Natural killer cell (primary cell): ENCODE results near the gene DHX8. TPM values are rescaled to one million over a fixed set of nuclear protein-coding genes. Genes with fewer than 3 reads are reported as not detected.

Source experiments
- ATAC-seq, 3 donors: fragments of 150-1000 bp in 2 of 3; fragments of 200-7000 bp in 1 of 3; cut with Tn5 transposase; 1 replicate in 1 of 3; 2 replicates in 2 of 3; pipeline ENCODE4 v1.10.0; 2021; ENCODE audit warnings: mild to moderate bottlenecking in 2 of 3, moderate library complexity in 2 of 3
- DNase-seq, 2 donors: peaks; one replicate each; pipeline versions ENCODE4 v3.0.0 to v3.0.0-alpha.2; 2013 to 2021; ENCODE audit warnings: mixed read lengths in 1 of 2
- H3K27ac ChIP-seq: one replicate; pipeline ENCODE4 v1.5.1; 2013; ENCODE audit warnings: mild to moderate bottlenecking, low read length
- H3K27me3 ChIP-seq: one replicate; pipeline ENCODE4 v1.6.1; 2013; ENCODE audit warnings: low read length; ENCODE audit not compliant: control insufficient read depth, insufficient read depth
- H3K36me3 ChIP-seq: one replicate; pipeline ENCODE4 v1.6.1; 2013; ENCODE audit warnings: low read length; ENCODE audit not compliant: control insufficient read depth, insufficient read depth
- H3K4me1 ChIP-seq: one replicate; pipeline ENCODE4 v1.6.1; 2013; ENCODE audit warnings: low read length; ENCODE audit not compliant: control insufficient read depth, insufficient read depth
- H3K4me3 ChIP-seq: one replicate; pipeline ENCODE4 v1.5.1; 2013; ENCODE audit warnings: low read length
- H3K9me3 ChIP-seq: one replicate; pipeline ENCODE4 v1.6.1; 2013; ENCODE audit warnings: low read length; ENCODE audit not compliant: control insufficient read depth, insufficient read depth
- H3K27ac Mint-ChIP-seq, 2 donors: one replicate each; pipeline ENCODE4 v1.8.0; 2022; ENCODE audit warnings: mild to moderate bottlenecking in 2 of 2, mixed read lengths in 2 of 2, moderate library complexity in 1 of 2
- H3K27me3 Mint-ChIP-seq, 2 donors: one replicate each; pipeline ENCODE4 v1.8.0; 2022; ENCODE audit warnings: low read depth in 2 of 2, mixed read lengths in 2 of 2
- H3K36me3 Mint-ChIP-seq: one replicate; pipeline ENCODE4 v1.8.0; 2022; ENCODE audit warnings: mixed read lengths
- H3K4me1 Mint-ChIP-seq, 2 donors: one replicate each; pipeline ENCODE4 v1.8.0; 2022; ENCODE audit warnings: mixed read lengths in 2 of 2
- H3K4me3 Mint-ChIP-seq: one replicate; pipeline ENCODE4 v1.8.0; 2022; ENCODE audit warnings: mild to moderate bottlenecking, moderate library complexity, mixed read lengths
- H3K9me3 Mint-ChIP-seq, 2 donors: one replicate each; pipeline ENCODE4 v1.8.0; 2022; ENCODE audit warnings: mixed read lengths in 2 of 2
- CTCF ChIP-seq: fragments of 200-600 bp; IDR thresholded peaks from one replicate; pipeline ENCODE4 v1.8.0; 2022; ENCODE audit warnings: antibody characterized with exemption
- WGBS: methylation state at CpG from one replicate; pipeline ENCODE4 v1.1.7; 2013; ENCODE audit warnings: missing lambda C conversion rate; ENCODE audit not compliant: insufficient coverage; 5-methylcytosine and 5-hydroxymethylcytosine counted together
- intact Hi-C: fragments of 100-400 bp; cut with micrococcal nuclease; formaldehyde crosslinking; loops from one replicate; pipeline ENCODE4 v1.14.2; 2022
- total RNA-seq, 4 donors: library from RNA; stranded (reverse); fragments of 120-200 nt in 1 of 4; gene quantifications; one replicate each; pipeline versions ENCODE4 v1.2.3 to v1.2.4, GENCODE V29; 2013 to 2022

The DHX8 gene
- total RNA-seq, 3 donors from 2014 or later (not counting 1 experiment from before 2014, with no cell fraction given): 88.3 to 106 (median 105) TPM

DNA sequence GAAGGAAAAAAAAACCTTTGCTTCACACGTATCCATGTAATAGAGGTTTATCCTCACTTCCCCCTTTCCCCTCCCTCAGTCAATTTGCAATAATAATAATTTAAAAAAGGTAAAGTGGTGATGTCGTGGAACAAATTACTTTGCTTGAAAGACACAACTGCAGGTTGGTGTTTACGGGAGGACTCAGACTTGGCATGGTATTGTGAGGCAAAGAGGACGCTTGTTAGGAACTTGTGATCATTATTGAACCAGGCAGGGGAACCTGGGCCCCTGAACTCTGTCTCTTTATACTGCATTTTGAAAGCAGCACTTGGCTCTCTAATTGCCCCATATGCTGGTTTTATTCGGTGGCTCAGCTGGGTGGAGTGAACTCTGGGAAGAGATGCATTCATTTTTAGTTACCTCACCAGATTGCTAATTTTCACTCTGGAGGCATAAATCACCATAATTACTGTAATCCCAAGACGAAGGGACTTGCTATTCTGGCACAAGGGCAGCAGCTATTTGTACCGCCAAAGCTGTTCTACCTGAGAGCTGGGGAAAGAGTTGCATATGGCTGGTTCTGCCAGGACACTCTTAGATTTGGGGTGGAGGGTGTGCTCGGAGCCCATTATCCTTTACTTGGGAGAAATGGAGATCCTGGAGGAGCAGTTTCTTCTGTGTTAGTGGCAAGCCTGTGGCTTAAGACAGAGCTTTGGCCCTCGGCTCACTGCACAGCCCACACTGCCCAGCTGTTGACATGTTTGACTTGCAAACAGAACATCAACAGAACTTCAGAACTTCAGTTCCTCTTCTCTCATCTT lies 5.7 kb upstream of the DHX8 start:
- H3K4me1 ChIP-seq: peaks cover under 1% of the 10 kb centered on the region
- H3K27ac Mint-ChIP-seq: no peak overlapping the region
- no peaks in the 10 kb centered on the region for H3K4me1 Mint-ChIP-seq
- 78% methylated on average over 8 of the region's 9 CpGs for WGBS
- DNase-seq (no peak), ATAC-seq (no peak)
- no peaks in the 10 kb centered on the region for H3K36me3 ChIP-seq
- no peak overlapping the region for H3K27ac ChIP-seq
- H3K27me3 Mint-ChIP-seq: no peaks in the 10 kb centered on the region
- no peaks in the 10 kb centered on the region for H3K9me3 ChIP-seq
- H3K9me3 Mint-ChIP-seq: no peaks in the 10 kb centered on the region
- intact Hi-C loops: no loop called here
- no peak overlapping the region for H3K4me3 Mint-ChIP-seq
- H3K27me3 ChIP-seq: no peaks in the 10 kb centered on the region
- no peak for TF ChIP-seq CTCF
- H3K4me3 ChIP-seq: no peak overlapping the region
- H3K36me3 Mint-ChIP-seq: no peaks in the 10 kb centered on the region

- WGBS: 95% methylated on average over 3 of the region's 3 CpGs
- Mint-ChIP-seq H3K27me3 (no peaks in the 10 kb centered on the region), H3K9me3 (no peaks in the 10 kb centered on the region), H3K27ac (no peak overlapping the region), H3K4me1 (peaks cover 13% of the 10 kb centered on the region in 2 donors), H3K36me3 (no peaks in the 10 kb centered on the region), H3K4me3 (no peak overlapping the region)
- H3K36me3 ChIP-seq: no peaks in the 10 kb centered on the region
- no peak overlapping the region for H3K27ac ChIP-seq
- H3K4me3 ChIP-seq: no peak overlapping the region
- no peak for TF ChIP-seq CTCF
- intact Hi-C loops: loop anchor here (5.0 to 10.0 kb wide), 4 partner anchors 308 to 645 kb away; partner anchors contain the start of genes NBR1, PSME3, RPL27 and TMEM101
- no peak for DNase-seq
- peaks cover 13% of the 10 kb centered on the region for H3K4me1 ChIP-seq
- H3K27me3 ChIP-seq: no peaks in the 10 kb centered on the region
- no peaks in the 10 kb centered on the region for H3K9me3 ChIP-seq
- no peak for ATAC-seq
Measured at GRCh38 chr17:43479948-43480347, 3.8 kb upstream of the DHX8 start.

GRCh38 chr17:43482103-43483012 lies 1.4 kb upstream of the DHX8 start:
- ATAC-seq (no peak), DNase-seq (no peak)
- 96% methylated on average over 10 of the region's 11 CpGs for WGBS
- Histone ChIP-seq H3K36me3 (no peaks in the 10 kb centered on the region), H3K4me3 (no peak overlapping the region), H3K27ac (no peak overlapping the region), H3K9me3 (no peaks in the 10 kb centered on the region), H3K27me3 (no peaks in the 10 kb centered on the region), H3K4me1 (peaks cover 19% of the 10 kb centered on the region)
- Mint-ChIP-seq H3K9me3 (no peaks in the 10 kb centered on the region), H3K27ac (no peak overlapping the region), H3K4me3 (no peak overlapping the region), H3K36me3 (no peaks in the 10 kb centered on the region), H3K27me3 (no peaks in the 10 kb centered on the region), H3K4me1 (peaks cover 19 to 20% of the 10 kb centered on the region in 2 donors)
- TF ChIP-seq CTCF: no peak
- intact Hi-C loops: loop anchor here (1.0 to 10.0 kb wide), 8 partner anchors 84 to 648 kb away; partner anchors contain the start of genes ARL4D, NBR1, PSME3 and RND2
